DMS153 treated with DMSO at 0.1 percent for 48 hours (cell line): ENCODE results near the gene SMDT1.
"Not testable (repeated sequence)": the region's sequence is repeated elsewhere in the genome, so short reads cannot be mapped to it uniquely, and the experiment has no call there.

ENCODE experiments used
- DNase-seq: peaks from one replicate; lab custom pipeline; 2025; ENCODE audit not compliant: unreplicated experiment; lab: John Stamatoyannopoulos, UW

The SMDT1 gene

DNA sequence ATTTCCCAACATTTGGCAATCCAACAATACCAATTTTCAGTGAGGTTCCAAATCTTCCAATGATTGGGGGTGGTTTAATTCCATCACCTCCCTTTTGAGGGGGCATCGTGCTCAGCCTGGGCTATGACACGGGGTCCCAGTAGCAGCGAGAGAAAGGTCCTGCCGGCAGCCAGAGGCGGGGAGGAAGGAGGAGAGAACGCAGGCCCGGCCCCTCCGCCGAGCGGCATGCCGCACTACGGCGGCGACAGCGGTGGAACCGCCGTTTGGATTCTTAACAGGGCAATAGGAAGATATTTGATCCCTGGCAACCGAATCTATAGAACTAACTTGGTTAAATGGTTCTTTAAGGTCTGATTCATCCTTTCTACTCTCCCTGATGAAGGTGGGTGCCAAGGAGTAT, 29.3 kb downstream of the SMDT1 start:
- no peak for DNase-seq

DNA sequence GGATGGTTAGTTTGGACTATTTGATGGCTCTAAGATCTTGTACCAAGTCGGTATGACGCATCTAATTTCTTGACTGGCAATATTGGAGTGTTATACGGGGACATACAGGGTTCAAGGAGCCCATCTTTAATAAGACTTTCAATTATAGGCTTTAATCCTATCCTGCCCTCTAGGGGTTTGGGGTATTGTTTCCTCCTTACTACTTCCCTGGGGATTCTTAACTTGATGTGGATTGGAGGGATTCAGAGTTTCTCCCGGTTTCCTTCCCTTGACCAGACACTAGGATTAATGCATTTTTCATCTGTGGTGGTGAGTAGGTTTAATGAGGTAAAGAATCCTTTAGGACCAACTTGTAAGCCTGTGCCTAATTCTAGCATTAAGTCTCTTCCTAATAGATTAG, 32.3 kb downstream of the SMDT1 start:
- DNase-seq, result no peak

DNA sequence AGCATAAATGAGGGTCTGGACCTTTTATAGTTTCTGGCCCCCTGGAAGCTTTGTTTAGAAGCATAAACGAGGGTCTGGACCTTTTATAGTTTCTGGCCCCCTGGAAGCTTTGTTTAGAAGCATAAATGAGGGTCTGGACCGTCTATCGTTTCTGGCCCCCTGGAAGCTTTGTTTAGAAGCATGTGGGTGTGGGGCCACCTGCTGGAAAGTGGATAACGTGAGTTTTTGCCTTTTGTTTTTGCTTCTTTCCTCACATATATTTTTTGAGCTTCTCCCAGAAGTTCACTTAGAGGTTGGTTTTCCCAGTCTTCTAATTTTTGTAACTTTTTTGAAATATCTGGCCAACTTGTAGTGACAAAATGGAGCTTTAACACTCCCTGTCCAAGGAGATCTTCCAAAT, 33.3 kb downstream of the SMDT1 start:
- DNase-seq, result not testable (repeated sequence)

DNA sequence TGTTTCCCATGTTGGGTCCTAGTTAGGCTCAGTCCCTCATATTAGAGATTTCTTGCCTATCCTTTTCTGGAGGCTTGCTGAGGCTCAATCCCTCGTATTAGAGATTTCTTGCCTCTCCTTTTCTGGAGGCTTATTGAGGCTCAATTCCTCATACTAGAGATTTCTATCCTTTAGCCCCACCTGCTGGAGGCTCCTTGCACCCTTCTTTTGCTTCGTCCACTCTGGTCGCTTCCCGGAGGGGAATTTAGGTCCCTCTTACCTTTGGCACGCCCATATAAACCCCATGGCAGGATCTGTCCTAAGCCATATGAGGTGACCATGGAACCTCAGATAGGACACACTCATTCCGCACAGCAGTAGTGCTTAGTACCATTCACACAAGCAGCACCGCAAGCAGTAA, 35.2 kb downstream of the SMDT1 start:
- no peak for DNase-seq

DNA sequence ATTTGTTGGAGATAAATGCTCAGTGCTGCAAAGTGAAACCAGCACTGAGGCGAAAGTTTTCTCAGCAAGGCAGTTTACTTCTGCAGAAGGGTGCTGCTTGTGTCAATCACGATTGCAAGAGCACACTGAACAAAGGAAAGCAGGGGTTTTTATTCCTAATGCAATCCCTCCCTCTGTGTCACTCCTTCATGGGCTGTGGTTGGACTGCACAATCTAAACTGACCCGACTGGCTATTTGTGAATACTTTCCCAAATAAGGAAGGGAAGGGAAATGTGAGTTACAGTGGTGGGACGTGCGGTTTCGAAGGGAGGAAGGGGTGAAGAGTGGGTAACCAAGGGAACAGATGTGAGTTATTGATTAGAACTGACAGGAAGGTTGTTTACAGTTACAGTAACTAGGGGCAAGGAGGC, 35.9 kb downstream of the SMDT1 start:
- DNase-seq, result not testable (repeated sequence)

DNA sequence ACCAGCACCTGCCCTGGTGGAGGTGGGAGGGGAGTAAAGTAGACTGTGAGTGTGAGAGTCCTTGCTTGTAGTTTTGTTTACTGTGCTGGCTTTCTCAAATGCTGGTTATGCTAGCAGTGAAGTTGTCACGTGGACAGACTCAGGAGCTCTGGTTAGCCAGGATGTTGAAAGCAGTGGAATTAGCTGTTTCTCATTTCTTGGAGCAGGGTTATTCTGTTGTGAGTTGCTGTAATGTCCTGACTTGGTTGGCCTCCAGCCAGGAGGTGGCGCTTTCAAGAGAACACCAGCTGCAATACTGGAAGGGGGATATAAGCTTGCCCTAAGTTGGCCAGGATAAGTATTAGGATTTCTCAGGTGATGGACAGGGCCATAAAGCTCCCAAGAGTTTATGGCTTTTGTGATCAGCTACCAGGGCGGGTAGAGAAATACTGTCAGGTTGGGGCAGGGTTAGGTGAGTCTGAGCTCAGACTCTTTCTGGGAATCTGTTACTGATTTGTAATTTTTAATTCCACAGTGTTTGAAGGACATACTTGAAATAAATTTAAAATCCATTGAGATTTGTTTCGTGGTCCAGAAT, 37.4 kb downstream of the SMDT1 start:
- DNase-seq, result no peak

DNA sequence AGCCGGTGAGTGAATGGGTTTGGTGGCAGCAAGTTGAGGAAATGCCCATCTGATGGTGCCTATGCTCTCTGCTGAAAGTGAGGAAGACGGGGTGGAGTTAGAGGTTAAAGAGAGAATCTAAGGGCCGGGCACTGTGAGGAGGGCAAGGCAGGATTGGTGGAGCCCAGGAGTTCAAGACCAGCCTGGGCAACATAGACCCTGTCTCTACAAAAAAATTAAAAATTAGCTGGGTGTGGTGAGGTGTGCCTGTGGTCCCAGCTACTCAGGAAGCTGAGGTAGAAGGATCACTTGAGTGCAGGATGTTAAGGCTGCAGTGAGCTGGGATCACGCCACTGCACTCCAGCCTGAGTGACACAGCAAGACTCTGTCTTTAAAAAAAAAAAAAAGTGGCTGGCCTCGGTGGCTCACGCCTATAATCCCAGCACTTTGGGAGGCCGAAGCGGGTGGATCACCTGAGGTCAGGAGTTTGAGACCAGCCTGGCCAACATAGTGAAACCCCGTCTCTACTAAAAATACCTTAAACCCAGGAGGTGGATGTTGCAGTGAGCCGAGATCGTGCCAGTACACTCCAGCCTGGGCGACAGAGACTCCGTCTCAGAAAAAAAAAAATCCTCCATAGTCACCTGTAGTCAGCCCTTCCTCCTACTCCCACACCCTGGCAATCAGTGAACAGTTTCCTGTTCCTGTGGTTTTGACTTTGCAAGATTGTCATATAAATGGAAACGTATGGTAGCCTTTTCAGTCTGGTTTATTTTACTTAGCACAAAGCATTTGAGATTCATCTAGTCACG, 40.9 kb downstream of the SMDT1 start:
- not testable (repeated sequence) for DNase-seq

DNA sequence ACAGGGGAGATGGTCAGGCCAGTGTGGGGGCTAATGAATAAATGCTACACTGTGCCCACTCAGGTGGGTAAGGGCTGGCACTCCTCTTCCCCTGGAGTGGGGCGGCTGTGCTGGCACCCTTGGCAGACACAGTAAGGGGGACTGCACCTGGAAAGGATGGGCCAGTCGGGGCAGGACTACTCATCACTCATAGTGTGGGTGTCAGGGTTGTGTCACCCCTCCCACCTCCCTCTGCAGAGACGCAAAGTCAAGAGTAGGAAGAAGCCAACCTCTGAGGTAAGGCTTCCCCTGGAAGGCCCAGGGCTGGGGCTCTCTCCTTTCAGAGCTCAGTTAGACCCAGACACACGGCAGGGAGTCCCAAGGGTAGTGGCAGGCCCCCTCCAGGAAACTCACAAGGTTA, 44.0 kb downstream of the SMDT1 start:
- DNase-seq, result not testable (repeated sequence)

DNA sequence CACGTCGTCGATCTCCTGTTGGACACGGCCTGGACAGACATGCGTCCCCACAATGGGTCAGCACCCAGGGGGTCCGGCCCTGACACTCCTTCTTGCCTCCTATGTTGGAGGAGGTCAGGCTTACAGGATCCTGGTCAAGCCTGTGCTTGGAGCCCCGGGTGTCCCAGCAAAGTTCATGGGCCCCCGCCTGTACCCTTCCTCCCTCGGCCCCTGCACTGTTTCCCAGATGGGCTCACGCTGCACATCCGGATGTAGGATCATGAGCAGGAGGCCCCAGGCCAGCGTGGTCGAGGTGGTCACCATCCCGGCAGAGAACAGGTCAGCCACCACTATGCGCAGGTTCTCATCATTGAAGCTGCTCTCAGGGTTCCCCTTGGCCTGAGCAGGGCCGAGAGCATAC, 48.1 kb downstream of the SMDT1 start:
- no peak for DNase-seq

DNA sequence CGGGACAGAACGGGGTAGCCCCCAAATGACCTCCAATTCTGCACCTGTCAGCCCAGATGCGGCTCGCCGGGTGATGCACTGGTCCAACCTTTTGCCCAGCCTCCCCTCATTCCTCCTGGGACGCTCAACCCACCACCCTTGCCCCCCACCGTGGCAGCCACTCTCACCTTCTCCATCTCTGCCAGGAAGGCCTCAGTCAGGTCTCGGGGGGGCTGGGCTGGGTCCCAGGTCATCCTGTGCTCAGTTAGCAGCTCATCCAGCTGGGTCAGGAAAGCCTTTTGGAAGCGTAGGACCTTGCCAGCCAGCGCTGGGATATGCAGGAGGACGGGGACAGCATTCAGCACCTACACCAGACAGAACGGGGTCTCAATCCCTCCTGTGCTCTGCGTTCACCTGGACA, 48.5 kb downstream of the SMDT1 start:
- not testable (repeated sequence) for DNase-seq

DNA sequence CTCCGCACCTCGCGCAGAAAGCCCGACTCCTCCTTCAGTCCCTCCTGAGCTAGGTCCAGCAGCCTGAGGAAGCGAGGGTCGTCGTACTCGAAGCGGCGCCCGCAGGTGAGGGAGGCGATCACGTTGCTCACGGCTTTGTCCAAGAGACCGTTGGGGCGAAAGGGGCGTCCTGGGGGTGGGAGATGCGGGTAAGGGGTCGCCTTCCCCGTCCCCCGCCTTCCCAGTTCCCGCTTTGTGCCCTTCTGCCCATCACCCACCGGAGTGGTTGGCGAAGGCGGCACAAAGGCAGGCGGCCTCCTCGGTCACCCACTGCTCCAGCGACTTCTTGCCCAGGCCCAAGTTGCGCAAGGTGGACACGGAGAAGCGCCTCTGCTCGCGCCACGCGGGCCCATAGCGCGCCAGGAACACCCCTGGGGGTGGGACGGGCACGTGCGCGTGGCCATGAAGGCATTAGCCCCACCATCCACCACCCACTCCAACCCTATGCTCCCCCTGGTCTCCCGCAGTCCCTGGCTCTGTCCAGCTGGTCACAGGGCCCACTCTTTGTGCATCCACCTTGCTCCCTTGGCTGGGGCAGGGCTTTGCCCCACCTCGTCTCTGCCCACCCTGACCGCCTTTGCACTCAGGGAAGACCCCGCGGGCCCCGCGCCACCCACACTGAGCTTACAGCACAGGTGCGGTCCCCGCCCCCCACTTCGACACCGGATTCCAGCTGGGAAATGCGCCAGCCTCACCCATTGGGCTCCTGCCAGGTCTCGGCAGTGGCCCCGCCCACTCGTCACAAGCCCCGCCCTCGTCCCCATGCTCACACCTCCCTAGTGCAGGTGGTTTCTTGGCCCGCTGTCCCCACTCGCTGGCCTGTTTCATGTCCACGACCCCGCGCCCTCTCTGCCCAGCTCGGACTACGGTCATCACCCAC, 49.5 kb downstream of the SMDT1 start:
- DNase-seq, result not testable (repeated sequence)

DNA sequence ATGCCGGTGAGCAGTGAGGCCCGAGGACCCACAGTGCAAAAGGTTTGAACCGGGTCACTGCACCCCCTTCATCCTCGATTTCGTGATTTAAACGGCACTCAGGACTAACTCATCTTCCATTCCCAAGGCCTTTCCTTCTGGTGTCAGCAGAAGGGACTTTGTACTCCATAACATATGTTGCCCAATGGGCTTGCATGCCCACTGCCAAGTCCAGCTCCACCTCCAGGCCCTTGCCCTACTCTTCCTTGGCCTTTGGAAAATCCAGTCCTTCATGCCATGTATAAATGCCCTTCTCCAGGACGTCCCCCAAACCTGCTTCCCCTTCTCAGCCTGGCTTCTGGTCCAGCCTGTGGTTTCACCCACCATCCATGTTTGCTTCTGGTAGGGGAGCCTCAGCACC, 50.7 kb downstream of the SMDT1 start:
- not testable (repeated sequence) for DNase-seq

DNA sequence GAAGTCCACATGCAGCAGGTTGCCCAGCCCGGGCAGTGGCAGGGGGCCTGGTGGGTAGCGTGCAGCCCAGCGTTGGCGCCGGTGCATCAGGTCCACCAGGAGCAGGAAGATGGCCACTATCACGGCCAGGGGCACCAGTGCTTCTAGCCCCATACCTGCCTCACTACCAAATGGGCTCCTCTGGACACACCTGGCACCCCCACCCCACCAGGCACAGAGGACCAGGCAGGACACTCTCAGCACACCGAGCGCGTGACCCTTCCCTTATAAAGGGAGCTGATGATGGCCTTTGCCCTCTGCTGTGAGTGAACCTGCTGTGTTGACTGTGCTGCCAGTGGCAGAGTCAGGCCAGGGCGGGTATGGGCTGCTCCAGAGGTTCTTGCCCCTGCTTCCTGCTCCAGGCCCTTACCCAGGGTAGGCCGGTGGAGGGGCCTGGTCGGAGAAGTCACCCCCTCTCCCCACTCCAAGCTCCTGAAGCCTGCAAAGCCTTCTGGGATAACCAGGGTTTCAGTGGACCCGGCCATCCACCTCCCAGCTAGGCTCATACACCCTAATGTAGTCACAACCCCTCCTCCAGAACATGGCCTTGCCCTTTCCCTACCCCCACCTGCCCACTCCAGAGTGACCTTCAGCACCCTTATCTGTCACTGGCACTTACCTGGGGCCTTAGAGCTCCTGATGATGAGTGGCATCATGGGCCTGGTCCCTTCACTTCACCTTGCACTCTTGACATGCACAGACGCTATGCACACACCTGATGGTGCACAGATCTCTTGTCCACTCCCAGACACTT, 51.3 kb downstream of the SMDT1 start, which contains the start of gene CYP2D6:
TSS of gene CYP2D6 (minus strand) at position 172 of the 793 bp plus-strand sequence. CDS start at position 153, 19 bp downstream.
- not testable (repeated sequence) for DNase-seq

DNA sequence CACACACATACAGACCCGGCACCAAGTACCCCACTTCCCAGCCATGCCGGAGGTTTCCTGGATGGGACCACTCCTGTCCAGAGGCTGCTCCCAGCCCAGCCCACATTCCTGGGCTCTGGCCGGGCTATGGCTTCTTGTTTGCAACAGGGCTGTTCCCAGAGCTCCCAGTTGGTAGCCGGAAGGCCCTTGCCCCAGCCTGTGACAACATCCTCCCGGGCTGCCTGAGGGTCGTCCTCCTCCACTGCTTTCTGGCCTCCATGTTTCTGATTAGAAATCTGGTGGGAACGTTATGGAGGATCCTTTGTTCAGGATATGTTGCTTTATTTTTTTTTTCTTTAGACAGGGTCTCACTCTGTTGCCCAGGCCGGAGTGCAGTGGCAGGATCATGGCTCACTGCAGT, 52.1 kb downstream of the SMDT1 start:
- DNase-seq, result no peak

DNA sequence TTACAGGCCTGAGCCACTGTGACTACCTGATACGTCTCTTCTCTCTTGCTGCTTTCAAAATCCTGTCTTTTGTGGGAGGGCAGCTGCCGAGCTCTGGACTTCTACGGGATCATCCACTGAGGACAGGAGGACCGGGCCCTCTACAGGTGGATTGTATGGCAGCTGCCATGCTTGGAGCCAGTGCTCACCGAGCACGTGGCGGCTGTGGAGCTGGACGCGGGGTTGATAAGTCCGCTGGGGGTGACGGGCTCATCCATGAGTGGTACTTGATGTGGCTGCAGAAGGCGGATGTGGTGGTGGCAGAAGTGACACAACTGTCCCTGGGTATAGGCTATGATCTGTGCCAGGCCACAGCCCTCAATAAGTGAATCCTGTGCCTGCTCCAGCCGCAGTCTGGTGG, 53.0 kb downstream of the SMDT1 start:
- no peak for DNase-seq
